HG03342 (cell line): ENCODE measurements around the gene ALG9.
A peak's percentile ranks its signal among the peaks of the same experiment; 100 is the strongest.
"Not testable (repeated sequence)": the region's sequence is repeated elsewhere in the genome, so short reads cannot be mapped to it uniquely, and the experiment has no call there.

ENCODE experiments used
- ATAC-seq: cut with Tn5 transposase; IDR thresholded peaks from one replicate; pipeline ENCODE4 v1.9.1; 2021; ENCODE audit warnings: mild to moderate bottlenecking, moderate library complexity; ENCODE audit not compliant: unreplicated experiment

Gene ALG9

DNA sequence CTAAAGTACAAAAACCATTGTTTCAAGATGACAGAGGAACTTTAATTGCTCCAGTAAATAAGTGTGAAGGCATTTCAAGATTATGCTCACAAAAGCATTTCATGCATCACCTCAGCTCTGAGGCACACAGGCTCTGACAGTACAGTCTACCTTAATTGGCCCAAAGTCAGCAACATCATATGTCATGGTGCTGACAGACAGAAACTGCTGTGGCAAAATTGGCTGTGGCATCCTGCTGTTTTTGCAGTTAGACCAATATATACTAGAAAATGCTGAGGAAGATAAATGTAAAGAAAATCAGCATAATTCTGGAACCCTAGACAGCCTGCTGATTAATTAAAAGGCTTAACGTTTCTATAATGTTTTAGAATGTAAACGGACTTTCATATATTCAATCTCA lies 70.2 kb downstream of the ALG9 start:
- no peak for ATAC-seq

DNA sequence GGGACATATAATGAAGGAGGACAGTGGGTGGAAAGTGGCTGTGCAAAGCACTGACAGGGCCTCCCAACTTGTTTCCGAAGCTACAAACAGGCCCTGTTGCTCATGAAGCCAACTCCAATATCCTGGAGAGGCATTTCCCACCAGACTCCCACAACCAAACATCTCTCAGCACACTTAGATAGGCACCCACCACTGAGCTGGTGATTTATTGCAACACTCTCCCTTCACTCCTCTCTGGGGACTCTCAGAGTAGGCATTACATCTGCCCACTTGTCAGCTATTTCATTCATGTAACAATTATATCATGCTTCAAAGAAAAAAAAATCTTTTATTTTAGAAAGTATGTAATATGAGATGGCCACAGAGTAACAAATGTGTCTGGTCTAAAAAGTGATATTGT lies 73.1 kb downstream of the ALG9 start:
- no peak for ATAC-seq

DNA sequence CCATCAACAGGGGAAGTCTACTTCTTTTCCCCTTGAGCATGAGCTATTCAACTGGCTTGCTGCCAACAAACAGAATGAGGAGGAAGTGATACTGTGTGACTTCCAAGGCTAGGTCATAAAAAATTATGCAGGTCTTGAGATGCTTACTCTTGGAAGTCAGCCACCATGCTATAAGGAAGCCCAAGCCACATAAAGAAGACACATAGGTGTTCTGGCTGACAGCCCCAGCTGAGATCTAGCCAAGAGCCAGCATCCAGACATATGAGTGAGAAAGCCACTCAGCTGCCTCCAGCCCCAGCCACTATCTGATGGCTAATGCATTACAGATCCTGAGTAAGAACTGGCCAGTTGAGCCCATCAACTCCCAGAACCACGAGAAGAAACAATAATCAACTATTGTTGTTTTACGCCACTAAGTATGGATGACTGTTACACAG lies 74.2 kb downstream of the ALG9 start:
- ATAC-seq, result peak; percentile 77

DNA sequence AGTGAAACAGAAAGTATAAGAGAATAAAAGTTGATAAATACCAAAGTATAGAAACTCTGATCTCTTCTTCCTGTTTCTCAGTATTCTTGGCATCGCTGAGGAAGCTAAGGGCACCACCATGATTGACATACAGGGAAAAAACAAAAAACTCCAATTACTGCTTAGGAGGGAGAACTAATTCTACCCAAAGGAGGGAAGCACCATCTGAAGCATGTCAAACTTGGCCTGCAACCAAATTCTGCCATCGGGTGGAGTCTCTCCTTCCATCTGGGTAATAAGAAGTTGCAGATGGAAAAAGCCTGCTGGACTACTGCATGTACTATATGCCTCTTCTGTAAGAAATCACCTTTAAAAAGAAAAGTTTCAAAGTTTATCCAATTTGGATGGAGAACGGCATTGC lies 74.7 kb downstream of the ALG9 start:
- no peak for ATAC-seq

DNA sequence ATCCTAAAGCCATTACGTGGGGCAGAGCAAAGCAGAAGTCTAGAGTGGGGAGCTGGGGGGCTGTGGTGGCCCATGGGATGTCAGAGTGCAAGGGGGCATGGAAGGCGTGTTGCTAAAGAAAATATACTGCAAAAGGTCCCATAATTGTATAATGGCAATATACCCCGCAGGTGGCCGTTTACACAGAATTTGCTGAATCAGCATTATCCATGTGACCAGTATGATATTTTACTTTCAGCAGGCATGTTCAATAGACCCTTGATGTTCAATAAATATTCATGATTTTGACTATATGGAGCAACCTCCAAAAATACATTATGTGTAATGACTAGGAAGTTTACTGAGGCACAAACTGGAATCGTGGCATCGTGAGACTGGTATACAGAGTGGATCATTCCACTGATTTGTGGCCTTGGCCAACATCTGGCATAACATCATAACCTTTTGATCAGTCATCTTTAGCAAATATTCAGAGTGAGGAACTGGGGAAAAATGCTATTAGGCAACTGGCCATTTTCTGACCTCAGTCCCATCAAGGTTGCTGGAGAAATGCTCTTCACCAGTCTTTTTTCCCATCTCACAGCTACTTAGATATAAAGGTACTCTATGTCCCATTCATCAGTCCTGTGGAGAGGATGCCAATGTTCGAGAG lies 75.9 kb downstream of the ALG9 start:
- no peak for ATAC-seq

DNA sequence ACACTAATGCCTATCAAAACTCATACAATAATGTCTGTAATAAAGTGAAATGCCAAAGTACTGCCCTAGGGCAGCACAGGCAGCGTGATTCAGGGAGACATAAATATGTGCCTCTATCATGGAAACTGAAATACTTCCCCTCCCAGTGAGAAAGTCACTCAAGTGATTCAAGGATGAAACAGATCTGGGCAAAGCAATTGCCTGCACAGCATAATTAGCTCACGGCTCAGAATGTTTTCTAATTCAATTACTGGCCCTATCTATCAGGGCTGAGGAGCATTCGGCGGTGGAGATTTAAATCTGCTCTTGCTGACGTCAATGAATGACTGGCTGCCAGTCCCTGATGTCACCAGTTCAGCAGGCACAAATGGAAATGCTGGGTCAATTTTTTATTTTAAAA lies 77.5 kb downstream of the ALG9 start:
- ATAC-seq, result no peak

DNA sequence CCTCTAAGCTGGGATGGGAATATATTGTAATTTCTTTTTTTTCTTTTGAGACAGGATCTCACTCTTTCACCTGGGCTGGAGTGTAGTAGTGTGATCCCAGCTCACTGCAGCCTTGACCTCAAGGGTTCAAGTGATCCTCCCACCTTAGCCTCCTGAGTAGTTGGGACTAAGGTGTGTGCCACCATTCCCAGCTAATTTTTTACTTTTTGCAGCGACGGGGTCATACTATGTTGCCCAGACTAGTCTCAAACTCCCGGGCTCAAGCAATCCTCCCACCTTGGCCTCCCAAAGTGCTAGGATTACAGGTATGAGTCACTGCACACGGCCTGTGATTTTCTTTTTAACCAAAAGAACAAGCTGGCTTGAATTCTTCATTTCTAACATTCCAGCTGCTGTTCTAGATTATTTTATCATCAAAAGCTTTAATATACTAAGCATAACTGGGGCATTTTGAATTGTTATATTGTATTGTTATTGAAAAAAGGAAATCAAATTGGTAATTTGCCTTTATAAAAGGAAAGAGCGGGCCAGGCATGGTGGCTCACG lies 78.4 kb downstream of the ALG9 start:
- ATAC-seq, result no peak

DNA sequence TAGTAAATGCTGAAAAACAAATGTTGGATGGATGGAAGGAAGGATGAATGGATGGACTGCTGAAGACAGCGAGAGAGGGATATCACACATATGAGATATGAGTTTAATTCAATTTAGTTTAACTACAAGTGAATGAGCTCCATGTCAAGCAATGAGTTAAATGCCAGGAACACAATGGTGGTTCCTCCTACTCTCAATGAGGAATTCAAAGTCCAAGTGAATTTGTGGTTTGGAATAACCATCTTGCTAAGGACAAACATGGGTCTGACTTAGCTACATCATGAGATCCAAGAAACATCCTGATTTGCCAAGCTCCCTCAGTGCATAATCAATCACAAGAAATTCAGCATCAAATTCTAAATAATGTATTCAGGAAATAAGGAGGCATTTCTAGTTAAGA lies 79.1 kb downstream of the ALG9 start:
- no peak for ATAC-seq

DNA sequence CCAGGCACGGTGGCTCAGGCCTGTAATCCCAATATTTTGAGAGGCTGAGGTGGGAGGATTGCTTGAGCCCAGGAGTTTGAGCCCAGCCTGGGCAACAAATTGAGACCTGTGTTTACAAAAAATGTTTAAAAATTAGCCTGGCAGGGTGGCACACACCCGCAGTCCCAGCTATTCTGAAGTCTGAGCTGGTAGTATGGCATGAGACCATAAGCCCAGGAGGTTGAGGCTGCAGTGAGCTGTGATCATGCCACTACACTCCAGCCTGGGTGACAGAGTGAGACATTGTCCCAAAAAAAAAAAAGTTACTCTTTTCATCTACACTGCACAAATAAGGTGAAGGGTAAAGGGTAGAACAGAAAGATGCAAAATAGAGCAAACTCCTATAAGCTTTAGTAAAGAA lies 82.9 kb downstream of the ALG9 start:
- no peak for ATAC-seq

DNA sequence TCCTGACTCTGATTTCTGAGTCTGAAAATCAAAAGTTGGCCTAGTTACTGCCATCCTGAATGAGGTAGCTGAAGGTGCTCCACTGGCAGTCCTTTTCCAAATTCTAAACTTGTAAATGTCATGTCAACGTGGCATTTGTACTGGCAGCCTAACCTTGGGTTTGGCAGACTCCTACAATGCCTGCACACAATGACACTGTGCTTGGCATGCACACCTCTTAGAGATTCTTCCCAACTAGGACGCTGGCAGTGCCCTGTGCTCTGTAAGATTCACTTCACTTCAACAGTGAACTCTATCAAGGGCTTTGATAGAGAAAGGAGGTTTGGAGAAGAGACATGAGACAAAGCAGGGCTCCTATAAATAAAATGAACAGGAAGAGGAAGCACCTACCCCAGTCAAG lies 83.3 kb downstream of the ALG9 start:
- no peak for ATAC-seq

DNA sequence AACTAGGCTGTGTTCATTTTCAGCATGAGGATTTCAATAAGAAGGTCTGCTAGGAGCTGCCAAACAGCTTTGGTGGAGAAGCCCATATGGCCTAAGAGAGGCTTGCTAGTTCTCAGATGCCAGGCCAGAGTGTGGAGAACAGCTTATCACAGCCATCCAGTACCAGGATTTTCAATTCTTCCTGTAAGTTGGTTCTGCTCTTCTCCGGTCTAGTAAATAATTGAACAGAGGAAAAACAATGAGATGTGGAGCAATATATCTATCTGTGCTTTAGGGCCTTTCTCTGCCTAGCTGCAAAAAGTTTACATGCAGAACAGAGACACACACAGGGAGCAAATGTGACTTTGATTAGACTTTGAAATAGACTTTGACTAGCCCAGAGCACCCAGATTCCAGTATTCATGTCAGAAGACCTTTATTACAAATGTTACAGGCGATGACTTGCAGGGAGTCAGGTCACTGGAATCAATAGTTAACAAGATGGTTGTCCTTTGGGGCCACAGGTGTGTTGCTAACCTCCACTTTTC lies 85.4 kb downstream of the ALG9 start:
- ATAC-seq, result no peak

DNA sequence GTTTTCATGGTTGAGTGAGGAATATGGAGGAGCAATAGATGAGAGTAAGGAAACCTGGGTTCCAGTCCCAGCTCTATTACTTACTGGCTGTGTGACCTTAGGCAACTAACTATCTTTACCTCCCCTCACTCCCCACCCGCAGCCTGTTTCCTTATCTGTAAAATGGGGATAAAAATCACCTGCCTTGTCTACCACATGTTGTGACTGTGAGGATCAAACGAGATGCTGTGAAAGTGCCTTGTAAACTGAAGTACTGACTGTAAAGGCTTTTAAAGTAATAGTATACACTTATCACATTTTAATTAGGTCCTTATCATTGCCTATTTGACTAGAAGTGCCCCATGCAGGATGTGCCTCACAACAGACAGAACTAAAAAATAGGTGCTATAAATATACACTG lies 86.3 kb downstream of the ALG9 start:
- no peak for ATAC-seq

DNA sequence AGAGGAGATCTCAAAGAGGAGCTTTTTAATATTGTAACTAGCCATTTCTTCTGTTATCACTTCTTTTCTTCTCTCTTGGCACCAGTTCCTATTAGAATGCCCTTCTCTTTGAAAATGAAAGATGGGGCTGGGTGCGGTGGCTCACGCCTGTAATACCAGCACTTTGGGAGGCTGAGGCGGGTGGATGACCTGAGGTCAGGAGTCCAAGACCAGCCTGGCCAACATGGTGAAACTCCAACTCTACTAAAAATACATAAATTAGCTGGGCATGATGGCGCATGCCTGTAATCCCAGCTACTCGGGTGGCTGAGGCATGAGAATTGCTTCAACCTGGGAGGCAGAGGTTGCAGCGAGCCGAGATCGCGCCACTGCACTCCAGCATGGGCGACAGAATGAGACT lies 87.1 kb downstream of the ALG9 start:
- not testable (repeated sequence) for ATAC-seq

DNA sequence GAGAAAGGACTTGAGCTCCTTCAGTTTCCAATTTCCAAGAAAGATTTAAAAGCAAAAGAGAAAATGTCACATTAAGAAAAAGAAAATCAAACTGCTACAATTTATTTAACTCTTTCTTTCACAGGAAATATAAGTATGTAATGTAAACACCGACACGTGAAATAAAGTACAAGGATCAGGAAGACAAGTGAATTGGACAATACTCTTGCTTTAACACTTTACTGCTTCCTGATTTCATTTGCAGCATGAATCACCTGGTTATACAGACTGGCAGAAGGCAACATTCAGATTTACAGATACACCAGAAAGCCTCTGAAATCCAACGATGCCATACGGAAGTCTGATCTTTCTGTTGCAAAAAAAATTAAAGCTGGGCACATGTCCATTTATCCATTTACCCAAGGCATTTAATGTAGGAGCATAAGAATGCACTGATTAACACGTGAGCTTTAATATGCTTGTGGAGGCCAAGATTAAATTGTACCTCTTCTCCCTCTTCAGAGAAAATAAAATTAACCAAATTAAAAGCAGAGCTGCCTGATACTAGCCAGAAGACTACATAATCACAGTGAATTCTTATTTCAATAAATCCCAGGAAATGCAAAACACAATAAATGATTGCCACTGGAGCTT lies 89.2 kb downstream of the ALG9 start:
- no peak for ATAC-seq

DNA sequence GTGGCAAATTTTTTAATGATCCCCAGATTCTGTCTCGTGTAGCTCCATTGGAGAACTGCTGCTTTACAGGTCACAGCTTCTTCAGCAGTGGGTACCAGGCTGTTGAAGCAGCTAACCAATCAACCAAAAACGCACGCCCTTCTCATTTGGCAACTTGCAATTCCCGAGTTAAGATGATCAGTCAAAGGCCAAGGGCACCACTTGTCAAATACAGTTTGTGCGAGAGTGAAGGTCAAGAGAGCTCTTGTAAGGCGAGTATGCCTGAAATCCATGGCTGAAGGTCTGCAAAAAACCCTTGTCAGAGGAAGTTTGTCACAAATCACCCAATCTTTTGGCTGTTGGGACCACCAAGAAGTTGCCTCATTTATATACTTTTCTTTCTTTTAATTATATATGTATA lies 92.3 kb downstream of the ALG9 start:
- ATAC-seq, result no peak

DNA sequence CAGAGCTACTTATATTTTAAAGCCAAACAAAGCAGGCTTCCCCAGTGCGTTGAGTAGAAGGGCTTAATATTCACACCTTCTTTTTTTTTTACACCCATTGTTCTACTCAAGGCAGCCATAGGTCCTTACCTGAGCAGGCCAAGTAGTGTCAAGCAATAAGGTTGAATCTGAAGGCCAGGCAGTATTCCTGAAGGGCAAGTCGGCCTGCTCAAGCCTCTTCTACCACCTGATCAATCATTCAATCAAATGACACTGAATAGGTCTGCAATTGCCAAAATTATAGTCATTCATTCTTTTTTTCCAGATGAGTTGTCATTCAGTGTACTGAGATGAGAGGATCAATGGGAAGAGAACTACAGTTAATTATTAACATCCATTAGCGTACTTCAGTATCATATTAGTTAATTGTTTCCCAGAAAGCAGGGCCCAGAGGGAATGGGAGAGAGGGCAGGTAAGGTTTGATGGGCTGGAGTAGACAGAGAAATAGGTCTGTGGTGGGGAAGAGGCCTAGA lies 93.3 kb downstream of the ALG9 start:
- no peak for ATAC-seq

DNA sequence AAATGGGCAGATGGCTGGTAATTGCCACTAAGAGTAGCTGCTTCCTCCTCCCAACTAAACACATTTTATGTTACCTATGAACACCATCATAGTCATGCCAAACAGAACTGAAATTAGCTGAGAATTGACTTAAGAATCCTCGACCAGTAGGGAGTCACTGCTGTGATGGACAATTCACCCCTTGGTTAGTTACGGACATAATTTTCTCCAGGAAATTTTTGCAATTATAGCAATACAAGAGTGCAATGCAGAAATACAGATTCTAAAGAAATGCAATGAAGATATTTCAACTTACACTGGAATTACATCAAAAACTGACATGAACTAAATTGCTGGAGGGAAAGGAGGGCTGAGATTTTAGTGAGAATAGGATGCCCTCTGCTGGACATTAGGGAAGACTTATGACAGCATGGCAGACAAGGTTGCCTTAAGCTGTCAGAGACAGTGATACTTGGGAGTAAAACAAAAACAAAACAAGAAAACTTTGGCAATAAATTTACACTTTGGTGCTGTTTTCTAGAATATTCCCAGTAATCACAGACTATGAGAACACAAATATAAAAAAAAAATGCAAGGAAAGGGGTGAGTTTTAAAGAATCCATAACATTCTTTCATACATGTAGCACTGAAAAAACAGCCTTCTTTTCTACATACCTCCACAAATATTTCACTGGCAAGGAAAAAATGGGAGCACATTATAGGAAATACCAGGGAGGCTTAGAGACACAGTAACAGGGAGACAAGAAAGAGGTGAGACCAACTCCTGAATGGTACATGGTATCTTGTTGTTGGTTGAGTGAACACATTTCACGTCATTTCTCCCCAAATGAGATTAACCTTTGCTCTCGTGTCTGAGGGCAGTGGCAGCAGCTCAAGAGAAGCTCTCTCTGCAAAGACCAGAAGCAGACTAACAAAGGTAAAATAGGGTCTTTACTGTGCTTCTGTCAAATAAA lies 94.0 kb downstream of the ALG9 start:
- peak; percentile 60 for ATAC-seq

DNA sequence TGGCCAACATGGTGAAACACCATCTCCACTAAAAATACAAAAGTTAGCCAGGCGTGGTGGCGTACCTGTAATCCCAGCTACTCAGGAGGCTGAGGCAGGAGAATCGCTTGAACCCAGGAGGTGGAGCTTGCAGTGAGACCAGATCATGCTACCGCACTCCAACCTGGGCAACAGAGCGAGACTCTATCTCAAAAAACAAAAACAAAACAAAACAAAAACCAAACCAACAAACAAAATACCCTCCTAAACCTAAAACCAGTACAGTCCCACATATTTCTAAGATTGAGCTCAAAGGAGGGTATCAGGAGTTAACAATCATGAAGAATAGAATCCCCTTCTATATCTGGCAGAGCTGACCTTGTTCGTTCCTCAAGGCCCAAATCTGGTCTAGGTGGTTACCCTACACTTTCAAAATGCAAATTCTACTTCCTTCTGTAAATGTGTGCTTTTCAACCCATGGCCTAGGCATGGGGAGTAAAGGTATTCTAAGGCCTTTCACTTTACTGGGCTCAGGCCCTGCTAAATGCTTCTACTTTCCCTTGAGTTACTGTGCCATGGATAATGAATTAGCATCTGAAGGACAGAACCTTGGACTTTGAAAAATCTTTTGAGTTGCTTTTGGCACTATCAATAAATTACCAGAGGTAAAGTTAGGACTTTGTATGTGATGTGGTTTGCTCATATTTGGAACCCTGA lies 94.8 kb downstream of the ALG9 start:
- ATAC-seq, result peak; percentile 97

DNA sequence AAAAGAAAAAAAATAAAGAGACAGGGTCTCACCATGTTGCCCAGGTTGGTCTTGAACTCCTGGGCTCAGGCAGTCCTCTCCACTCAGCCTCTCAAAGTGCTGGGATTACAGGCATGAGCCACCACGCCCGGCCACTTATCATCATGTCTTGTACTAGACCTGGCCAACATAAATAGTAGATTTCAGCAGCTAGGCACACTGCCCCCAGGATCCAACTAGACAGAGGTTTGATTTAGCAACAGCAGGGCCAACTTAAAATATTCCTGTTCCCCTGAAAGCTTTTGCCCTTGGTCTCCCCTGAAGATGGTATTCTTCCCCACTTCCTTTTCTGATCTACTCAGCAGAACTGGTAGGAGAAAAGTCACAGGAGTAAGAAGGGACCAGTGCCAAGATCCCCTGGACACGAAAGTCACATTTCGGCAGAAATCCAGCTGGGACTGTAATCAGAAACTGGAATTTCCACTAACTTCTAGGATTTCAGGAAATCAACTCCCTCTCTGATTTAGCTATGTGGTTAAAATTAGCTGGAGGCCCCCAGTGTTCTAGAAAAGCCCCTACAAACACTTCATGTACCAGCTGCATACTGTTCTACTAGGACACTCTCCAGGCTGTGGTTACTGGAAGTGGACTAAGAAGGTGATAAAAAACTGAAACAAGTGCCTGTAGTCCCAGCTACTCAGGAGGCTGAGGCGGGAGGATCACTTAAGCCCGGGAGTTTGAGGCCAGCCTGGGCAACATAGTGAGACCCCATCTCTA lies 96.2 kb downstream of the ALG9 start:
- ATAC-seq, result no peak

DNA sequence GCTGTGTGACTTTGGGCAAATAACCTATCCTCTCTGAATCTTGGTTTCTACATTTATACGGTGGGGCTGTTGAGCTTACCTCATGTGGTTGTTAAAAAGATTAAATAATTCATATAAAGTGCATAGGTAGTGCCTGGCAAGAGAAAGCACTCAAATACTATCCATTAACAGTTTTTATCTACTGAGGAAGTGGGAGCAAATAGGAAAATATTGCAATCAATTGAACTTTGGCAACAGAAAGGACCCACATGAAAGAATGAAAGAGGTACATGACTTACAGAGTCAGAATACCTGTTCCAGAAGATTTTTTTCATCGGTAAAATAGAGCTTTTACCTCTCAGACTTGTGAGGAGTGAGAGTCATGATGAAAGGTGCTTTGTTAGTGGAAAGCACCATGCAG lies 98.8 kb downstream of the ALG9 start:
- ATAC-seq, result no peak
